ENCODE results near the gene TTLL11.

The TTLL11 gene

GRCh38 chr9:121883281-121884056 is 209.6 kb downstream of the TTLL11 start:
- no peak overlapping the region for H3K4me3 ChIP-seq (ENCODE audit: low read length)
- H3K36me3 ChIP-seq (ENCODE audit: control insufficient read depth, insufficient read depth, low read length, severe bottlenecking) = no peaks in the 10 kb centered on the region
- peaks cover 3% of the 10 kb centered on the region for H3K27me3 ChIP-seq (replicated peaks; ENCODE audit: control insufficient read depth, insufficient read depth, low read length)
- no peaks in the 10 kb centered on the region for H3K9me3 ChIP-seq (ENCODE audit: control insufficient read depth, low read length)
- no peak for DNase-seq (ENCODE audit: low read depth)
- peaks cover 16% of the 10 kb centered on the region for H3K4me1 ChIP-seq (ENCODE audit: control insufficient read depth, insufficient read depth, low read length)
- H3K9ac ChIP-seq (ENCODE audit: low read length) = no peak overlapping the region

DNA sequence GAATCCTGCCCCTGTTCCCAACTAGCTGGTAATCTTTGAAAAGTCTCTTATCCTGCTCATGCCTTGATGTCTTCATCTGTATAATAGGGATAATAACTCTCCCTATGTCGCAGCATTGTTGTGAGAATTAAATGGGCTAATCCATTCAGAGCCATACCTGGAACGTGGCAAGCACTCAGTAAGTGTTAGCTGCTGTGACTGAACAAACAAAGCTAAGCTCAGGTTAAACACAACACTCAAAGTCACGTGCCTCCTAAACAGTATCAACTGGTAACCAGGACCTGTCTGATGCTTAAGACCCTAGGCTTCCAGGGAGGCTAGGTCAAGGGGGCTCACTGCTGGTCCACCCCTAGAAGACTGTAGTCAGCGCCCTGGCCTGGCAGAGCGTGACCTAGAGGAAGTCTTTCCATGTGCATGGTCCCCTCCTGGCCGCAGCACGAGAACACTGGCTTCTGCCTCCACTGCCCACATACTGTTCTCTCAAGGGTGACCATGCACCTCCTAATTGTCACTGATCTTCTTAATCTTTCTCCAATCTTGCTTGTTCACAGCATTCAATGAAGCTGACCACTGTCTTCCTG is 211.1 kb downstream of the TTLL11 start:
- peaks cover 4% of the 10 kb centered on the region for H3K4me1 ChIP-seq (ENCODE audit: control insufficient read depth, insufficient read depth, low read length)
- no peak overlapping the region for H3K4me3 ChIP-seq (ENCODE audit: low read length)
- DNase-seq (ENCODE audit: low read depth) = no peak
- H3K36me3 ChIP-seq (ENCODE audit: control insufficient read depth, insufficient read depth, low read length, severe bottlenecking) = no peaks in the 10 kb centered on the region
- peaks cover 3% of the 10 kb centered on the region for H3K27me3 ChIP-seq (replicated peaks; ENCODE audit: control insufficient read depth, insufficient read depth, low read length)
- no peak overlapping the region for H3K9ac ChIP-seq (ENCODE audit: low read length)
- H3K9me3 ChIP-seq (ENCODE audit: control insufficient read depth, low read length) = no peaks in the 10 kb centered on the region

DNA sequence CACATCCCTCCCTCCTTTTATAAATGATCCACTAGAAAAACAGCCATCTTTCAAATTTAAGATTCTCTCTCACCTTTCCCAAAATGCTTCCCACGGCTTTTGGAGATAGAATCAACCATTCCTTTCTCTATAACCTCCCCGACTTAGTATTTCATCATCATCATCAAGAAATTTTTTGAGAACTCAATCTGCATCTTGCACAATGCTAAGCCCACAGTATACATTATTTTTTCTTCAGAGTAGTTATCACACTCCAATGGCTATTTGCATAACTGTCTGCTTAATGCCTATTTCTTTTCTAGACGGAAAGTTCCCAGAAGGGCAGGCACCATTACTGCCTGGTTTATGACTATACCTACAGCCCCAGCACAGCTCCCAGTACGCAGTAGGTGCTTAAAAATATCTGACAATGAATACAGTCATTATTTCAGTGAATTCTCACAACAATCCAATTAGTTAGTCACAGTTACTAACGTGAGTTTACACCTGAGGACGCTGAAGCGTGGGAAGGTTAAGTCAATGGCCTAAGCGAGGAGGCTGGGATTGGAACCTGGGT is 212.7 kb downstream of the TTLL11 start:
- H3K9me3 ChIP-seq (ENCODE audit: control insufficient read depth, low read length) = no peaks in the 10 kb centered on the region
- H3K4me1 ChIP-seq (ENCODE audit: control insufficient read depth, insufficient read depth, low read length) = peaks cover 6% of the 10 kb centered on the region
- peaks cover 3% of the 10 kb centered on the region for H3K27me3 ChIP-seq (replicated peaks; ENCODE audit: control insufficient read depth, insufficient read depth, low read length)
- no peaks in the 10 kb centered on the region for H3K36me3 ChIP-seq (ENCODE audit: control insufficient read depth, insufficient read depth, low read length, severe bottlenecking)
- H3K9ac ChIP-seq (ENCODE audit: low read length) = no peak overlapping the region
- no peak overlapping the region for H3K4me3 ChIP-seq (ENCODE audit: low read length)
- DNase-seq (ENCODE audit: low read depth) = peak; percentile 27

GRCh38 chr9:121878271-121878822 is 214.8 kb downstream of the TTLL11 start:
- Histone ChIP-seq H3K9ac (ENCODE audit: low read length) (no peak overlapping the region), H3K4me3 (ENCODE audit: low read length) (no peak overlapping the region), H3K4me1 (ENCODE audit: control insufficient read depth, insufficient read depth, low read length) (peaks cover 6% of the 10 kb centered on the region), H3K36me3 (ENCODE audit: control insufficient read depth, insufficient read depth, low read length, severe bottlenecking) (no peaks in the 10 kb centered on the region), H3K27me3 (replicated peaks; ENCODE audit: control insufficient read depth, insufficient read depth, low read length) (peaks cover 3% of the 10 kb centered on the region), H3K9me3 (ENCODE audit: control insufficient read depth, low read length) (no peaks in the 10 kb centered on the region)
- no peak for DNase-seq (ENCODE audit: low read depth)

DNA sequence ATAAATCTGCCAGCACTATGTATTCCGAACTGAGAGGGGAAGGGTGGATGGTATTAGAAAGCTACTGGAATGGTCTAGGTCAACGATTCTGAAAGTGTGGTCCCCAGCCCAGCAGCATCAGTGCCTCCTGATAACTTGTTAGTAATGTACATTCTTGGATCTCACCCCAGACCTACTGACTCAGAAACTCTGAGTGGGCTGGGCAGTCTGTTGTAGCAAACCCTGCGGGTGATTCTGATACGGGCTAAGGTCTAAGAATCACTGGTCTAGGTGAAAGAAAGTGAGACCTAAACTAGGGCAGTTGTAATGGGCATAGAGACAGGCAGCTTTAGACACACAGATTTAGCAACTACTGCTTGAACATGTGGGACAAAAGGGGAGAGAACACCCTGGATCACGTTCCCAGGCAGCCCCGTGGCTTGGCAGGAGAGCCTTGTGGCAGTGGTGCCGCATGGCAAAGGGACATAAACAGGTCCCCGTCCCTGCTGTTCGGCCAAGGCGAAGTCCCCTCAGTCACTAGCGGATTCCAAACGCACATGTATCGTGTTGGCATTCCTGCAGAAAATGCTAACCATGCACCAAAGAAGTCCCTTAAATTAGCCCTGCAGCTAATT is 216.3 kb downstream of the TTLL11 start:
- no peak overlapping the region for H3K4me3 ChIP-seq (ENCODE audit: low read length)
- H3K9me3 ChIP-seq (ENCODE audit: control insufficient read depth, low read length) = no peaks in the 10 kb centered on the region
- H3K36me3 ChIP-seq (ENCODE audit: control insufficient read depth, insufficient read depth, low read length, severe bottlenecking) = no peaks in the 10 kb centered on the region
- peaks cover 3% of the 10 kb centered on the region for H3K27me3 ChIP-seq (replicated peaks; ENCODE audit: control insufficient read depth, insufficient read depth, low read length)
- peak; percentile 72 for DNase-seq (ENCODE audit: low read depth)
- no peak overlapping the region for H3K9ac ChIP-seq (ENCODE audit: low read length)
- H3K4me1 ChIP-seq (ENCODE audit: control insufficient read depth, insufficient read depth, low read length) = peaks cover 3% of the 10 kb centered on the region

- H3K9me3 ChIP-seq (ENCODE audit: control insufficient read depth, low read length) = no peaks in the 10 kb centered on the region
- DNase-seq (ENCODE audit: low read depth) = no peak
- no peak overlapping the region for H3K4me3 ChIP-seq (ENCODE audit: low read length)
- peaks cover 3% of the 10 kb centered on the region for H3K27me3 ChIP-seq (replicated peaks; ENCODE audit: control insufficient read depth, insufficient read depth, low read length)
- no peaks in the 10 kb centered on the region for H3K36me3 ChIP-seq (ENCODE audit: control insufficient read depth, insufficient read depth, low read length, severe bottlenecking)
- no peak overlapping the region for H3K9ac ChIP-seq (ENCODE audit: low read length)
- H3K4me1 ChIP-seq (ENCODE audit: control insufficient read depth, insufficient read depth, low read length) = peaks cover 8% of the 10 kb centered on the region
These were observed 216.9 kb downstream of the TTLL11 start for GRCh38 chr9:121876255-121876654.

DNA sequence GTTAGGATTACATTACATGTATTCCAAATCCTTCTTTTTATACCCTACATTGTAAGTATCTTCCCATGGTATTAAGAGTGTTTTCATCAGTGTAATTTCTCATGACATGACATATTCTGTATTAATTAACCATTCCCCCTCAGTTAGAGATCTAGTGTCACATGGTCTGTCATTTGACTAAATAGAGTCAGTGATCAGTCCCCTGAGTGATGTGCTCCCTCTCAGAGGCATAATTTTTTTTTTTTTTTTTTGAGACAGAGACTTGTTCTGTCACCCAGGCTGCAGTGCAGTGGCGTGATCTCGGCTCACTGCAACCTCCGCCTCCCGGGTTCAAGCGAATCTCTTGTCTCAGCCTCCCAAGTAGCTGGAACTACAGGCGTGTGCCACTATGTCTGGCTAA is 218.6 kb downstream of the TTLL11 start:
- Histone ChIP-seq H3K36me3 (ENCODE audit: control insufficient read depth, insufficient read depth, low read length, severe bottlenecking) (peaks cover 3% of the 10 kb centered on the region), H3K9ac (ENCODE audit: low read length) (no peak overlapping the region), H3K27me3 (replicated peaks; ENCODE audit: control insufficient read depth, insufficient read depth, low read length) (peaks cover 3% of the 10 kb centered on the region), H3K4me3 (ENCODE audit: low read length) (no peak overlapping the region), H3K9me3 (ENCODE audit: control insufficient read depth, low read length) (no peaks in the 10 kb centered on the region), H3K4me1 (ENCODE audit: control insufficient read depth, insufficient read depth, low read length) (peaks cover 10% of the 10 kb centered on the region)
- no peak for DNase-seq (ENCODE audit: low read depth)

DNA sequence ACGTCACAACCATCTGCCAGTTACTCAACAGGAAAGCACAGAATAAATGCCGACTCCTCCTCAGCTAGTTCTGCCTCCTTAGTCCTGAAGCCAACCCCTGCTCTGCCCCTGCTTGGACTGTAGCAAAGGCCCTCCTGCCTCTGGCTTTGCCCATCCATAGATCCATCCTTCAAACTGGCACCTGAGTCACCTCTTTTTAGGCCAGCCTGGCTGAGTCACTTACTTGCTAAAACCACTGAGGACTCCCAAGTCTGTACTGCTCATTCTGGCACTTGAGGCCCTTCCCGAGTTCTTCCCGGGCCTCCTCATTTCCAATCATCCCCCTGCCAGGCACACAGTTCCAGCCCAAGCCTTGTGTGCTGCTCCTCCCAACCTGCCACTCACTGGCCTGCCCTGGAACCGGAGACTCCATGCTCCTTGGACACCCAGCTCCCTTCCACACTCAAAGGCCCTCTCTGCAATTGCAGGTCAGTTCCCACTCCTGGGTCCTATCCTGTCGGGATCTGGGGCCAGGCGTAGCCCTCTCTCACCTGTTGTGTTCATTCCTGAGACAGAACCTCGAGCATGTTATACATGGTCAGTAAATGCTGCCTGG is 221.6 kb downstream of the TTLL11 start:
- no peak overlapping the region for H3K9ac ChIP-seq (ENCODE audit: low read length)
- peaks cover 3% of the 10 kb centered on the region for H3K36me3 ChIP-seq (ENCODE audit: control insufficient read depth, insufficient read depth, low read length, severe bottlenecking)
- no peak overlapping the region for H3K4me3 ChIP-seq (ENCODE audit: low read length)
- DNase-seq (ENCODE audit: low read depth) = no peak
- H3K9me3 ChIP-seq (ENCODE audit: control insufficient read depth, low read length) = no peaks in the 10 kb centered on the region
- no peaks in the 10 kb centered on the region for H3K27me3 ChIP-seq (replicated peaks; ENCODE audit: control insufficient read depth, insufficient read depth, low read length)
- peaks cover 7% of the 10 kb centered on the region for H3K4me1 ChIP-seq (ENCODE audit: control insufficient read depth, insufficient read depth, low read length)

DNA sequence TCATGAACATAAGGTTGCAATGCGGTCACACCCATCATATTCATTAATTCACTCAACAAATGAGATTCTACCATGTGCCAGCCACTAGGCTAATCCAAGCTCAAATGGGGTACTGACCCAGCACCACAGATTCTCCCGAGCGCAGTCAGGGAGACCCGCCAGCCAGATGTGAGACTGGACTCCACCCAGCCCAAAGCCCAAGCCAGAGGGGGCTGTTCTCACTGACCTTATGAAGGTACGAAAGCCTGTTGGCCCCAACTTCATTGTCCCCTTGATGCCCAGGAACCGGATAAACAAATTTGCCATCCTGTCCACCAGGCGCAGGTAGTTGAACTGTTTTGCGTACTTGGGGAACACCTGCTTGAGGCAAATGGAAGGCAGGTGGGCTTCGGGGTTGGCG is 222.8 kb downstream of the TTLL11 start:
- peaks cover 7% of the 10 kb centered on the region for H3K4me1 ChIP-seq (ENCODE audit: control insufficient read depth, insufficient read depth, low read length)
- H3K9me3 ChIP-seq (ENCODE audit: control insufficient read depth, low read length) = no peaks in the 10 kb centered on the region
- no peak overlapping the region for H3K9ac ChIP-seq (ENCODE audit: low read length)
- no peaks in the 10 kb centered on the region for H3K27me3 ChIP-seq (replicated peaks; ENCODE audit: control insufficient read depth, insufficient read depth, low read length)
- DNase-seq (ENCODE audit: low read depth) = no peak
- H3K4me3 ChIP-seq (ENCODE audit: low read length) = no peak overlapping the region
- H3K36me3 ChIP-seq (ENCODE audit: control insufficient read depth, insufficient read depth, low read length, severe bottlenecking) = peaks cover 3% of the 10 kb centered on the region

- DNase-seq (ENCODE audit: low read depth) = no peak
- Histone ChIP-seq H3K9me3 (ENCODE audit: control insufficient read depth, low read length) (no peaks in the 10 kb centered on the region), H3K4me3 (ENCODE audit: low read length) (no peak overlapping the region), H3K4me1 (ENCODE audit: control insufficient read depth, insufficient read depth, low read length) (peaks cover 7% of the 10 kb centered on the region), H3K27me3 (replicated peaks; ENCODE audit: control insufficient read depth, insufficient read depth, low read length) (no peaks in the 10 kb centered on the region), H3K36me3 (ENCODE audit: control insufficient read depth, insufficient read depth, low read length, severe bottlenecking) (peaks cover 3% of the 10 kb centered on the region), H3K9ac (ENCODE audit: low read length) (no peak overlapping the region)
These were observed 224.5 kb downstream of the TTLL11 start for GRCh38 chr9:121868626-121869025.

- no peak overlapping the region for H3K4me3 ChIP-seq (ENCODE audit: low read length)
- H3K27me3 ChIP-seq (replicated peaks; ENCODE audit: control insufficient read depth, insufficient read depth, low read length) = no peaks in the 10 kb centered on the region
These were observed 226.2 kb downstream of the TTLL11 start for GRCh38 chr9:121866927-121867326.

More at GRCh38 chr9:121866927-121867326, 226.2 kb downstream of the TTLL11 start:
- peaks cover 3% of the 10 kb centered on the region for H3K36me3 ChIP-seq (ENCODE audit: control insufficient read depth, insufficient read depth, low read length, severe bottlenecking)
- no peaks in the 10 kb centered on the region for H3K9me3 ChIP-seq (ENCODE audit: control insufficient read depth, low read length)
- no peak overlapping the region for H3K9ac ChIP-seq (ENCODE audit: low read length)
- peaks cover 7% of the 10 kb centered on the region for H3K4me1 ChIP-seq (ENCODE audit: control insufficient read depth, insufficient read depth, low read length)
- no peak for DNase-seq (ENCODE audit: low read depth)
